Endothelial cell of umbilical vein (primary cell): Measurements from ENCODE around the gene DDHD1.

ENCODE experiments used
- EZH2 ChIP-seq: IDR thresholded peaks from 2 replicates; pipeline ENCODE4 v1.6.1; 2012; ENCODE audit warnings: borderline replicate concordance, low read depth, mild to moderate bottlenecking, moderate library complexity, low read length, inconsistent platforms; ENCODE audit not compliant: severe bottlenecking
- FOS ChIP-seq: IDR thresholded peaks from 2 replicates; pipeline ENCODE4 v1.6.1; 2011; ENCODE audit warnings: mild to moderate bottlenecking, low read length, moderate library complexity, borderline replicate concordance; ENCODE audit not compliant: insufficient read depth
- GATA2 ChIP-seq: IDR thresholded peaks from 2 replicates; pipeline ENCODE4 v1.7.0; 2011; ENCODE audit warnings: low read depth, mild to moderate bottlenecking, moderate library complexity, mixed read lengths, low read length; ENCODE audit not compliant: insufficient read length, insufficient read depth
- JUN ChIP-seq: IDR thresholded peaks from 2 replicates; pipeline ENCODE4 v1.6.1; 2011; ENCODE audit warnings: borderline replicate concordance, low read depth; ENCODE audit not compliant: insufficient read length, insufficient read depth
- MYC ChIP-seq: IDR thresholded peaks from one replicate; pipeline ENCODE4 v1.6.1; 2011; ENCODE audit warnings: mild to moderate bottlenecking, low read depth, low read length
- POLR2A ChIP-seq: IDR thresholded peaks from 2 replicates; pipeline ENCODE4 v1.6.1; 2012; ENCODE audit warnings: low read depth, mild to moderate bottlenecking, control low read depth, low read length
- POLR2AphosphoS5 ChIP-seq: IDR thresholded peaks from 2 replicates; pipeline ENCODE4 v1.6.1; 2012; ENCODE audit warnings: low read depth, mild to moderate bottlenecking, control low read depth, low read length, moderate library complexity; ENCODE audit not compliant: insufficient read depth
- TF ChIP-seq, protein P1 (sequence below), 2 donors: IDR thresholded peaks; 1 replicate in 1 of 2; 2 replicates in 1 of 2; pipeline ENCODE4 v1.5.1; 2011; ENCODE audit warnings: low read length in 2 of 2, mild to moderate bottlenecking in 2 of 2, moderate library complexity in 2 of 2, control low read depth in 1 of 2, inconsistent platforms in 1 of 2, low read depth in 1 of 2; ENCODE audit not compliant: insufficient read depth in 1 of 2; ENCODE audit errors: extremely low read depth in 1 of 2
- TF ChIP-seq, protein P2 (sequence below): IDR thresholded peaks from 2 replicates; pipeline ENCODE4 v1.6.1; 2011; ENCODE audit not compliant: insufficient read depth, insufficient read length

DNA sequence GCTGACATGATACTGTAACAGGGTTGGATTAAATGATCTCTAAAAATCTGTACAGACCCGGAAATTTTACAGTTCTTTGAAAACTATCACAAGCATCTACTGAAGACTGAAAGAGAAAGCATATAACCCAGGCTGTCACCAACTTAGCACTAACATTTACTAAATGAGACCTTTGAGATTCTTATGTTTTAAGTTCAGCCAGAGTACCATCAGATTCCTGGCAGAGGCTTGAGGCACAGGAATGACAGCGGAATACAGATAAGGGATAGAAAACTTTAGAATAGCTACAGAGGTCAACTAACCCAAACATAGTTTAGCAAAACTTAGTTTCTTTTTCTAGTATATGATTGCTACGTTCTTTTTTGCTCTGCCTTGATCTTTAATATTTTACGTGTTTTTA, 110.6 kb downstream of the DDHD1 start:
- TF ChIP-seq POLR2A (no peak), MYC (no peak), GATA2 (no peak), FOS (no peak), EZH2 (no peak), POLR2AphosphoS5 (no peak), JUN (no peak)
- TF ChIP-seq, protein P1, sequence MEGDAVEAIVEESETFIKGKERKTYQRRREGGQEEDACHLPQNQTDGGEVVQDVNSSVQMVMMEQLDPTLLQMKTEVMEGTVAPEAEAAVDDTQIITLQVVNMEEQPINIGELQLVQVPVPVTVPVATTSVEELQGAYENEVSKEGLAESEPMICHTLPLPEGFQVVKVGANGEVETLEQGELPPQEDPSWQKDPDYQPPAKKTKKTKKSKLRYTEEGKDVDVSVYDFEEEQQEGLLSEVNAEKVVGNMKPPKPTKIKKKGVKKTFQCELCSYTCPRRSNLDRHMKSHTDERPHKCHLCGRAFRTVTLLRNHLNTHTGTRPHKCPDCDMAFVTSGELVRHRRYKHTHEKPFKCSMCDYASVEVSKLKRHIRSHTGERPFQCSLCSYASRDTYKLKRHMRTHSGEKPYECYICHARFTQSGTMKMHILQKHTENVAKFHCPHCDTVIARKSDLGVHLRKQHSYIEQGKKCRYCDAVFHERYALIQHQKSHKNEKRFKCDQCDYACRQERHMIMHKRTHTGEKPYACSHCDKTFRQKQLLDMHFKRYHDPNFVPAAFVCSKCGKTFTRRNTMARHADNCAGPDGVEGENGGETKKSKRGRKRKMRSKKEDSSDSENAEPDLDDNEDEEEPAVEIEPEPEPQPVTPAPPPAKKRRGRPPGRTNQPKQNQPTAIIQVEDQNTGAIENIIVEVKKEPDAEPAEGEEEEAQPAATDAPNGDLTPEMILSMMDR (IDR thresholded peaks at IDR 0.05; ENCODE audit: extremely low read depth in 1 of 2, insufficient read depth in 1 of 2, low read depth in 1 of 2, low read length in 2 of 2): no peak
- TF ChIP-seq, protein P2, sequence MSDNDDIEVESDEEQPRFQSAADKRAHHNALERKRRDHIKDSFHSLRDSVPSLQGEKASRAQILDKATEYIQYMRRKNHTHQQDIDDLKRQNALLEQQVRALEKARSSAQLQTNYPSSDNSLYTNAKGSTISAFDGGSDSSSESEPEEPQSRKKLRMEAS: no peak
